ENCODE results near the gene CTBP2. TPM values are rescaled to one million over a fixed set of nuclear protein-coding genes. Genes with fewer than 3 reads are reported as not detected.

Gene CTBP2
- total RNA-seq, 3 donors from 2014 or later (not counting 1 experiment from before 2014, with no cell fraction given) = 120 to 179 (median 124) TPM

- ATAC-seq = no peak
- no peaks in the 10 kb centered on the region for H3K9me3 ChIP-seq (ENCODE audit: control insufficient read depth, insufficient read depth, low read length)
- no peak overlapping the region for H3K4me3 ChIP-seq (ENCODE audit: low read length)
- H3K36me3 ChIP-seq (ENCODE audit: control insufficient read depth, insufficient read depth, low read length) = peaks cover 3% of the 10 kb centered on the region
- Mint-ChIP-seq H3K4me3 (no peak overlapping the region), H3K4me1 (peaks cover 68 to 71% of the 10 kb centered on the region in 2 donors), H3K36me3 (peaks cover 5% of the 10 kb centered on the region), H3K27me3 (ENCODE audit: low read depth in 2 of 2) (no peaks in the 10 kb centered on the region), H3K9me3 (no peaks in the 10 kb centered on the region), H3K27ac (peak overlapping the region; percentile 76 to 81)
- 94% methylated on average over 4 of the region's 4 CpGs for WGBS (ENCODE audit: insufficient coverage)
- DNase-seq = no peak
- intact Hi-C loops (cut with micrococcal nuclease) = no loop called here
- peaks cover 8% of the 10 kb centered on the region for H3K4me1 ChIP-seq (ENCODE audit: control insufficient read depth, insufficient read depth, low read length)
- no peaks in the 10 kb centered on the region for H3K27me3 ChIP-seq (ENCODE audit: control insufficient read depth, insufficient read depth, low read length)
- no peak overlapping the region for H3K27ac ChIP-seq (ENCODE audit: low read length)
- no peak for TF ChIP-seq CTCF (IDR thresholded peaks at IDR 0.05)
Measured at GRCh38 chr10:125072794-125073193, 87.6 kb downstream of the CTBP2 start.

DNA sequence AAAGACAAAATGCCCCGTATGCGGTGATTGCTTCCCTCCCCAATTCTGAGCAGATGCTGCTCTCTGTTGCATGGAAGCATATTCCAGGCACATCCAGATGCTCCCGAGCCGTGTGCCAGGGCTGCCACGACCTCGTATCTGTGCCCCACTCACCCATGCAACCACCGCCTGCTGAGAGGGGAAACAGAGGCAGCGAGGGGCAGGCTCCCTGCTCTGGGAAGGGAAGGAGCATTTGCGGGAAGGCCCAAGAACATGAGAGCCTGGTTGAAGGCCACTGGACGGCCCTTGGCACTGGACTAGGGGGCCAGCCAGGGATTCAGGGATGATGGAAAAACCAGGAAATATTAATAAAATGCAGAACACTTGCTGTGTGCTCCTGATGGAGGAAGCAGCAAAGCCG, 89.4 kb downstream of the CTBP2 start:
- Mint-ChIP-seq H3K4me1 (peaks cover 71% of the 10 kb centered on the region in 2 donors), H3K27ac (peak overlapping the region; percentile 20 to 60), H3K36me3 (no peaks in the 10 kb centered on the region), H3K27me3 (ENCODE audit: low read depth in 2 of 2) (no peaks in the 10 kb centered on the region), H3K9me3 (no peaks in the 10 kb centered on the region), H3K4me3 (no peak overlapping the region)
- peaks cover 8% of the 10 kb centered on the region for H3K4me1 ChIP-seq (ENCODE audit: control insufficient read depth, insufficient read depth, low read length)
- DNase-seq (no peak), ATAC-seq (no peak)
- TF ChIP-seq CTCF (IDR thresholded peaks at IDR 0.05) = no peak
- 92% methylated on average over 11 of the region's 11 CpGs for WGBS (ENCODE audit: insufficient coverage)
- no peak overlapping the region for H3K27ac ChIP-seq (ENCODE audit: low read length)
- H3K4me3 ChIP-seq (ENCODE audit: low read length) = no peak overlapping the region
- H3K9me3 ChIP-seq (ENCODE audit: control insufficient read depth, insufficient read depth, low read length) = no peaks in the 10 kb centered on the region
- peaks cover 3% of the 10 kb centered on the region for H3K36me3 ChIP-seq (ENCODE audit: control insufficient read depth, insufficient read depth, low read length)
- intact Hi-C loops (cut with micrococcal nuclease) = no loop called here
- no peaks in the 10 kb centered on the region for H3K27me3 ChIP-seq (ENCODE audit: control insufficient read depth, insufficient read depth, low read length)

- H3K36me3 ChIP-seq (ENCODE audit: control insufficient read depth, insufficient read depth, low read length) = peaks cover 3% of the 10 kb centered on the region
- no peak overlapping the region for H3K4me3 ChIP-seq (ENCODE audit: low read length)
- DNase-seq (no peak), ATAC-seq (no peak)
- H3K4me1 Mint-ChIP-seq = peaks cover 71 to 72% of the 10 kb centered on the region in 2 donors
- no peaks in the 10 kb centered on the region for H3K27me3 Mint-ChIP-seq (ENCODE audit: low read depth in 2 of 2)
- H3K27ac Mint-ChIP-seq = peak overlapping the region; percentile 79 to 81
- no peaks in the 10 kb centered on the region for H3K9me3 ChIP-seq (ENCODE audit: control insufficient read depth, insufficient read depth, low read length)
- no peaks in the 10 kb centered on the region for H3K27me3 ChIP-seq (ENCODE audit: control insufficient read depth, insufficient read depth, low read length)
- no peak overlapping the region for H3K4me3 Mint-ChIP-seq
- no peak overlapping the region for H3K27ac ChIP-seq (ENCODE audit: low read length)
- intact Hi-C loops (cut with micrococcal nuclease) = no loop called here
- peaks cover 34% of the 10 kb centered on the region for H3K4me1 ChIP-seq (ENCODE audit: control insufficient read depth, insufficient read depth, low read length)
- H3K9me3 Mint-ChIP-seq = no peaks in the 10 kb centered on the region
- WGBS (ENCODE audit: insufficient coverage) = 75% methylated on average over 2 of the region's 2 CpGs
- TF ChIP-seq CTCF (IDR thresholded peaks at IDR 0.05) = no peak
- H3K36me3 Mint-ChIP-seq = no peaks in the 10 kb centered on the region
Measured at GRCh38 chr10:125068406-125068805, 92.0 kb downstream of the CTBP2 start.

DNA sequence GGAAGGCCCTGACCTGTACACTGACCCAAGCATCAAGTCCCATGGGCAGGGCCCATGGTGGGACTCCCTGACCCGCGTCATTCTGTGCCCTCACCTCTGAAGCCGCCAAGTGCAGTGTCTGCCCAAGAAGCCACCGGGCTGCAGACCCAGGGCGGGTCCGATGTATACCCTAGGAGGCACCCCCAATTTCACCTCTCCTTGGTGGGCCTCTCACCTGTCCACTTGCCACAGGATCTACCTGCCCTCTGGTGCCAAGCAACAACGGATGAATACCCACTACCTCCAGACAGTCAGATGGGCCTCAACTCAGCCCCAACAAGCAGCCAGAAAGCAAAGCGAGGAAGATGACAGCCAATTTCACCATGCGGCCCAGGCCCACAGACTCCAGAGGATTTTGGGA, 92.6 kb downstream of the CTBP2 start:
- 94% methylated on average over 9 of the region's 9 CpGs for WGBS (ENCODE audit: insufficient coverage)
- H3K36me3 Mint-ChIP-seq = no peaks in the 10 kb centered on the region
- no peaks in the 10 kb centered on the region for H3K27me3 Mint-ChIP-seq (ENCODE audit: low read depth in 2 of 2)
- peaks cover 40% of the 10 kb centered on the region for H3K4me1 ChIP-seq (ENCODE audit: control insufficient read depth, insufficient read depth, low read length)
- no peak for TF ChIP-seq CTCF (IDR thresholded peaks at IDR 0.05)
- no peaks in the 10 kb centered on the region for H3K27me3 ChIP-seq (ENCODE audit: control insufficient read depth, insufficient read depth, low read length)
- H3K27ac ChIP-seq (ENCODE audit: low read length) = no peak overlapping the region
- no peak for ATAC-seq
- H3K4me1 Mint-ChIP-seq = peaks cover 72 to 73% of the 10 kb centered on the region in 2 donors
- H3K36me3 ChIP-seq (ENCODE audit: control insufficient read depth, insufficient read depth, low read length) = peaks cover 3% of the 10 kb centered on the region
- peak overlapping the region; percentile 79 to 81 for H3K27ac Mint-ChIP-seq
- H3K9me3 Mint-ChIP-seq = no peaks in the 10 kb centered on the region
- DNase-seq = no peak
- no peak overlapping the region for H3K4me3 Mint-ChIP-seq
- intact Hi-C loops (cut with micrococcal nuclease) = no loop called here
- H3K9me3 ChIP-seq (ENCODE audit: control insufficient read depth, insufficient read depth, low read length) = no peaks in the 10 kb centered on the region
- no peak overlapping the region for H3K4me3 ChIP-seq (ENCODE audit: low read length)

Data from natural killer cell (primary cell).